Panc1 (cell line): ENCODE results near the gene WNT3A. TPM values are rescaled to one million over a fixed set of nuclear protein-coding genes. Genes with fewer than 3 reads are reported as not detected.

ENCODE experiments used
- ATAC-seq: fragments of 200-7000 bp; cut with Tn5 transposase; 2 replicates; pipeline ENCODE4 v1.9.1; 2020; ENCODE audit warnings: mild to moderate bottlenecking, moderate library complexity
- BruUV-seq: library from RNA; stranded (reverse); fragments of 400-500 nt; replicated peaks from 2 replicates; lab custom pipeline; 2021; lab: Mats Ljungman, UMichigan
- CTCF ChIA-PET: fragments of 300-600 bp; sonication (Branson Sonifier 250); formaldehyde crosslinking; loops from one replicate; lab custom pipeline; 2022; ENCODE audit warnings: antibody characterized with exemption; lab: Charles Lee
- POLR2A ChIA-PET: fragments of 300-600 bp; sonication (Branson Sonifier 250); formaldehyde crosslinking; loops from one replicate; lab custom pipeline; 2022; ENCODE audit warnings: antibody characterized with exemption; lab: Charles Lee
- DNase-seq: peaks from one replicate; pipeline ENCODE4 v3.0.0-alpha.2; 2010; ENCODE audit warnings: low read depth, low spot score
- H3K27ac ChIP-seq: 2 replicates; pipeline ENCODE4 v1.5.1; 2011; ENCODE audit warnings: mild to moderate bottlenecking, low read length, inconsistent platforms
- H3K27me3 ChIP-seq: fragments of 200-500 bp; sonication (Bioruptor generic); 2 replicates; pipeline ENCODE4 v1.6.0; 2014; ENCODE audit warnings: low read length, inconsistent platforms; ENCODE audit not compliant: control insufficient read depth, insufficient read depth
- H3K36me3 ChIP-seq: fragments of 200-500 bp; sonication (Bioruptor generic); 2 replicates; pipeline ENCODE4 v1.5.1; 2014; ENCODE audit warnings: inconsistent platforms, mild to moderate bottlenecking, low read length, moderate library complexity; ENCODE audit not compliant: control insufficient read depth, insufficient read depth
- H3K4me1 ChIP-seq: 2 replicates; pipeline ENCODE4 v1.5.1; 2011; ENCODE audit warnings: inconsistent platforms, mild to moderate bottlenecking, low read length, moderate library complexity; ENCODE audit not compliant: control insufficient read depth, insufficient read depth
- H3K4me3 ChIP-seq, 2 experiments: 2 replicates each; pipeline ENCODE4 v1.5.1; 2011 to 2012; ENCODE audit warnings: low read depth in 2 of 2, low read length in 2 of 2, mild to moderate bottlenecking in 2 of 2, inconsistent platforms in 1 of 2, moderate library complexity in 1 of 2
- H3K9me3 ChIP-seq: fragments of 200-500 bp; sonication (Bioruptor generic); 2 replicates; pipeline ENCODE4 v1.5.1; 2014; ENCODE audit warnings: low read depth, mild to moderate bottlenecking, inconsistent platforms, low read length, moderate library complexity; ENCODE audit not compliant: control insufficient read depth, insufficient read depth
- CTCF ChIP-seq: fragments of 450-650 bp; IDR thresholded peaks from 2 replicates; pipeline ENCODE4 v1.5.1; 2017; ENCODE audit warnings: mild to moderate bottlenecking
- POLR2AphosphoS5 ChIP-seq: IDR thresholded peaks from 2 replicates; pipeline ENCODE4 v1.6.1; 2012; ENCODE audit warnings: mild to moderate bottlenecking, low read depth, low read length, moderate library complexity
- REST ChIP-seq, 2 experiments: IDR thresholded peaks; 2 replicates each; pipeline ENCODE4 v1.6.1; 2011 to 2012; ENCODE audit warnings: low read depth in 2 of 2, control low read depth in 1 of 2, low read length in 1 of 2, mild to moderate bottlenecking in 1 of 2, moderate library complexity in 1 of 2; ENCODE audit not compliant: insufficient read depth in 1 of 2
- SIN3A ChIP-seq: IDR thresholded peaks from 2 replicates; pipeline ENCODE4 v1.6.1; 2012; ENCODE audit warnings: low read depth, mild to moderate bottlenecking, low read length, moderate library complexity, borderline replicate concordance; ENCODE audit not compliant: insufficient read depth
- TCF7L2 ChIP-seq: IDR thresholded peaks from 2 replicates; pipeline ENCODE4 v1.6.1; 2011; ENCODE audit warnings: mild to moderate bottlenecking, low read depth, low read length, inconsistent platforms
- in situ Hi-C: cut with HindIII; loops from 2 replicates; pipeline ENCODE4 v1.10.0; 2016; ENCODE audit warnings: low sequenced_read_pairs, low pct_unique_long_range_greater_than_20kb
- intact Hi-C: fragments of 100-400 bp; cut with micrococcal nuclease; formaldehyde crosslinking; loops from one replicate; pipeline ENCODE4 v1.10.0; 2022; ENCODE audit not compliant: unreplicated experiment
- total RNA-seq: library from RNA; stranded (reverse); gene quantifications from one replicate; pipeline ENCODE4 v1.2.1, GENCODE V29; 2021; ENCODE audit not compliant: unreplicated experiment

WNT3A gene
- total RNA-seq, 1 experiment from 2014 or later = not detected

- TF ChIP-seq REST (IDR thresholded peaks at IDR 0.05; ENCODE audit: insufficient read depth in 1 of 2, low read depth in 2 of 2, low read length in 1 of 2) = no peak
- no peak for TF ChIP-seq SIN3A
- no peak for TF ChIP-seq CTCF
- TF ChIP-seq TCF7L2 = no peak
- no peak for TF ChIP-seq POLR2AphosphoS5
- H3K27me3 ChIP-seq = no peaks in the 10 kb centered on the region; the same call in 1 of the 2 replicates
- ChIA-PET CTCF (no interaction called here), POLR2A (no interaction called here)
- H3K9me3 ChIP-seq = no peaks in the 10 kb centered on the region
- H3K36me3 ChIP-seq = no peaks in the 10 kb centered on the region
- no peak for DNase-seq
- BruUV-seq = no TSS peak
- no peak overlapping the region for H3K27ac ChIP-seq
- intact Hi-C loops = no loop called here
- ATAC-seq = no peak
- in situ Hi-C loops = no loop called here
- no peaks in the 10 kb centered on the region for H3K4me1 ChIP-seq
- no peak overlapping the region for H3K4me3 ChIP-seq
These were observed 58.9 kb downstream of the WNT3A start for GRCh38 chr1:228065543-228066347.

- BruUV-seq = no TSS peak
- Histone ChIP-seq H3K36me3 (no peaks in the 10 kb centered on the region), H3K27ac (no peak overlapping the region), H3K4me3 (no peak overlapping the region), H3K4me1 (no peaks in the 10 kb centered on the region), H3K9me3 (no peaks in the 10 kb centered on the region), H3K27me3 (no peaks in the 10 kb centered on the region; the same call in 1 of the 2 replicates)
- TF ChIP-seq TCF7L2 (no peak), CTCF (no peak), POLR2AphosphoS5 (no peak), REST (IDR thresholded peaks at IDR 0.05; ENCODE audit: insufficient read depth in 1 of 2, low read depth in 2 of 2, low read length in 1 of 2) (no peak), SIN3A (no peak)
- ChIA-PET POLR2A (no interaction called here), CTCF (interaction anchor here (0.6 to 0.9 kb wide), 2 partner anchors 63 to 67 kb away, joined by 4 to 7 read pairs; no protein-coding TSS in a partner anchor)
- ATAC-seq = no peak
- intact Hi-C loops = no loop called here
- in situ Hi-C loops = no loop called here
- no peak for DNase-seq
These were observed 59.6 kb downstream of the WNT3A start for GRCh38 chr1:228066416-228066815.
